HG02943 (cell line): ENCODE data around the gene MTREX.

Experiments
- ATAC-seq: cut with Tn5 transposase; IDR thresholded peaks from one replicate; pipeline ENCODE4 v1.9.1; 2021; ENCODE audit warnings: mild to moderate bottlenecking, low read depth, moderate library complexity; ENCODE audit not compliant: unreplicated experiment

Gene MTREX

GRCh38 chr5:55324006-55324405 lies 16.2 kb downstream of the MTREX start:
- no peak for ATAC-seq

- ATAC-seq: no peak
These were observed 17.1 kb downstream of the MTREX start for GRCh38 chr5:55324815-55325418.

GRCh38 chr5:55325621-55326020 lies 17.8 kb downstream of the MTREX start:
- ATAC-seq: no peak

- ATAC-seq: no peak
These were observed 19.5 kb downstream of the MTREX start for GRCh38 chr5:55327281-55327680.

GRCh38 chr5:55331321-55331720 lies 23.5 kb downstream of the MTREX start:
- no peak for ATAC-seq

GRCh38 chr5:55333017-55333416 lies 25.2 kb downstream of the MTREX start:
- no peak for ATAC-seq

GRCh38 chr5:55333811-55334210 lies 26.0 kb downstream of the MTREX start:
- ATAC-seq: no peak

- ATAC-seq: no peak
These were observed 30.4 kb downstream of the MTREX start for GRCh38 chr5:55338092-55338613.

GRCh38 chr5:55338810-55339243 lies 31.0 kb downstream of the MTREX start:
- ATAC-seq: no peak

- ATAC-seq: no peak
These were observed 35.3 kb downstream of the MTREX start for GRCh38 chr5:55343107-55343506.

- no peak for ATAC-seq
These were observed 35.8 kb downstream of the MTREX start for GRCh38 chr5:55343609-55344008.

GRCh38 chr5:55344392-55344992 lies 36.7 kb downstream of the MTREX start:
- ATAC-seq: no peak

- no peak for ATAC-seq
These were observed 37.5 kb downstream of the MTREX start for GRCh38 chr5:55345327-55345726.

- ATAC-seq: no peak
These were observed 40.0 kb downstream of the MTREX start for GRCh38 chr5:55347786-55348185.

GRCh38 chr5:55350754-55351153 lies 43.0 kb downstream of the MTREX start:
- no peak for ATAC-seq

- no peak for ATAC-seq
These were observed 49.1 kb downstream of the MTREX start for GRCh38 chr5:55356896-55357295.

GRCh38 chr5:55360190-55360589 lies 52.4 kb downstream of the MTREX start:
- ATAC-seq: no peak

- ATAC-seq: no peak
These were observed 56.1 kb downstream of the MTREX start for GRCh38 chr5:55363856-55364255.

- peak; percentile 78 for ATAC-seq
These were observed 56.8 kb downstream of the MTREX start for GRCh38 chr5:55364537-55365055.

- no peak for ATAC-seq
These were observed 62.6 kb downstream of the MTREX start for GRCh38 chr5:55370291-55370925.

- ATAC-seq: no peak
These were observed 63.4 kb downstream of the MTREX start for GRCh38 chr5:55371145-55371544.
